Mammary epithelial cell (primary cell): ENCODE measurements around the gene MORN1.

Experiments used
- EZH2 ChIP-seq: IDR thresholded peaks from 2 replicates; pipeline ENCODE4 v1.6.1; 2012; ENCODE audit warnings: low read length, inconsistent platforms, borderline replicate concordance
- TF ChIP-seq, protein P1 (sequence below), 2 donors: IDR thresholded peaks in 1 of 2; conservative IDR thresholded peaks in 1 of 2; 2 replicates each; pipeline ENCODE4 v1.5.1; 2011 to 2012; ENCODE audit warnings: inconsistent platforms in 2 of 2, low read length in 2 of 2, mild to moderate bottlenecking in 2 of 2, control low read depth in 1 of 2, low read depth in 1 of 2; ENCODE audit not compliant: insufficient read depth in 1 of 2; ENCODE audit errors: extremely low read depth in 1 of 2

DNA sequence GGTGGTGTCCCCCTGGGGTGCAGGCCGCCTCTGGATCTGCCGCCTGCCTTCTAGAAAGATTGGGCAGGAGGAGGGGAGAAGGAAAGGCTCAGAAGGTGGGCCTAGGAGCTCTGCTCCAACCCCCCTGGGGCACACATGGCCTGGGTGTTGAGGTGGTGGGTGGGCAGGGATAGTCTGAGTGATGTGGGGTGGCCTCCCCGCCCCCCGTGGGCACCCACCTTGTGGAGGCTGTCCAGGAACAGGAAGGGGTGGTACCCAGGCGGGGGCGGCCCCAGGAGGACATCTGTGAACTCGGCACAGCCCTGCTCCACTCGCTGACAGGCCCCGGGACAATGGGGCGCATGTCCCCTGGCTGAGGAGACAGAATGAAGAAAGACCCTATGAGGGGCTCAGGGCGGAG lies 54.9 kb downstream of the MORN1 start:
- TF ChIP-seq, protein P1, sequence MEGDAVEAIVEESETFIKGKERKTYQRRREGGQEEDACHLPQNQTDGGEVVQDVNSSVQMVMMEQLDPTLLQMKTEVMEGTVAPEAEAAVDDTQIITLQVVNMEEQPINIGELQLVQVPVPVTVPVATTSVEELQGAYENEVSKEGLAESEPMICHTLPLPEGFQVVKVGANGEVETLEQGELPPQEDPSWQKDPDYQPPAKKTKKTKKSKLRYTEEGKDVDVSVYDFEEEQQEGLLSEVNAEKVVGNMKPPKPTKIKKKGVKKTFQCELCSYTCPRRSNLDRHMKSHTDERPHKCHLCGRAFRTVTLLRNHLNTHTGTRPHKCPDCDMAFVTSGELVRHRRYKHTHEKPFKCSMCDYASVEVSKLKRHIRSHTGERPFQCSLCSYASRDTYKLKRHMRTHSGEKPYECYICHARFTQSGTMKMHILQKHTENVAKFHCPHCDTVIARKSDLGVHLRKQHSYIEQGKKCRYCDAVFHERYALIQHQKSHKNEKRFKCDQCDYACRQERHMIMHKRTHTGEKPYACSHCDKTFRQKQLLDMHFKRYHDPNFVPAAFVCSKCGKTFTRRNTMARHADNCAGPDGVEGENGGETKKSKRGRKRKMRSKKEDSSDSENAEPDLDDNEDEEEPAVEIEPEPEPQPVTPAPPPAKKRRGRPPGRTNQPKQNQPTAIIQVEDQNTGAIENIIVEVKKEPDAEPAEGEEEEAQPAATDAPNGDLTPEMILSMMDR (conservative IDR thresholded peaks at IDR 0.05 in 1 of 2, IDR thresholded peaks at IDR 0.05 in 1 of 2; ENCODE audit: extremely low read depth in 1 of 2, insufficient read depth in 1 of 2, low read depth in 1 of 2, low read length in 2 of 2): no peak
- no peak for TF ChIP-seq EZH2
